ENCODE measurements around the gene CFHR4.
"Not testable (repeated sequence)": the region's sequence is repeated elsewhere in the genome, so short reads cannot be mapped to it uniquely, and the experiment has no call there.

The CFHR4 gene

GRCh38 chr1:196896355-196896754 is 8.5 kb downstream of the CFHR4 start:
- TF ChIP-seq, protein P1, sequence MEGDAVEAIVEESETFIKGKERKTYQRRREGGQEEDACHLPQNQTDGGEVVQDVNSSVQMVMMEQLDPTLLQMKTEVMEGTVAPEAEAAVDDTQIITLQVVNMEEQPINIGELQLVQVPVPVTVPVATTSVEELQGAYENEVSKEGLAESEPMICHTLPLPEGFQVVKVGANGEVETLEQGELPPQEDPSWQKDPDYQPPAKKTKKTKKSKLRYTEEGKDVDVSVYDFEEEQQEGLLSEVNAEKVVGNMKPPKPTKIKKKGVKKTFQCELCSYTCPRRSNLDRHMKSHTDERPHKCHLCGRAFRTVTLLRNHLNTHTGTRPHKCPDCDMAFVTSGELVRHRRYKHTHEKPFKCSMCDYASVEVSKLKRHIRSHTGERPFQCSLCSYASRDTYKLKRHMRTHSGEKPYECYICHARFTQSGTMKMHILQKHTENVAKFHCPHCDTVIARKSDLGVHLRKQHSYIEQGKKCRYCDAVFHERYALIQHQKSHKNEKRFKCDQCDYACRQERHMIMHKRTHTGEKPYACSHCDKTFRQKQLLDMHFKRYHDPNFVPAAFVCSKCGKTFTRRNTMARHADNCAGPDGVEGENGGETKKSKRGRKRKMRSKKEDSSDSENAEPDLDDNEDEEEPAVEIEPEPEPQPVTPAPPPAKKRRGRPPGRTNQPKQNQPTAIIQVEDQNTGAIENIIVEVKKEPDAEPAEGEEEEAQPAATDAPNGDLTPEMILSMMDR (IDR thresholded peaks at IDR 0.05; ENCODE audit: insufficient read depth, low read depth, low read length, missing control alignments) = no peak
- no peak for DNase-seq (ENCODE audit: low read depth)
- H3K4me3 ChIP-seq (ENCODE audit: low read depth, low read length) = no peak overlapping the region

- TF ChIP-seq, protein P1 (IDR thresholded peaks at IDR 0.05; ENCODE audit: insufficient read depth, low read depth, low read length, missing control alignments) = no peak
- no peak overlapping the region for H3K4me3 ChIP-seq (ENCODE audit: low read depth, low read length)
- DNase-seq (ENCODE audit: low read depth) = no peak
These were observed 9.4 kb downstream of the CFHR4 start for GRCh38 chr1:196897158-196897828.

DNA sequence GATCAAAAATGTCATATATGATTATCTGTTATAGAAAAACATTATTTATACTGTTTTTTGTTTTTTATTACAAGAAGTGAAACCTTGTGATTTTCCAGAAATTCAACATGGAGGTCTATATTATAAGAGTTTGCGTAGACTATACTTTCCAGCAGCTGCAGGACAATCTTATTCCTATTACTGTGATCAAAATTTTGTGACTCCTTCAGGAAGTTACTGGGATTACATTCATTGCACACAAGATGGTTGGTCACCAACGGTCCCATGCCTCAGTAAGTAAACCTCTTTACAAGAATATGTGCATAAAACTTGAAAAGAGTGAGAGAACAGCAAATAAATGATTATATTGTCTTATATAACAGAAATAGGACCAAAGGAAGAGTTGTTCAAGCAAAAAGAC is 14.5 kb downstream of the CFHR4 start:
- H3K4me3 ChIP-seq (ENCODE audit: low read depth, low read length) = no peak overlapping the region
- TF ChIP-seq, protein P1 (IDR thresholded peaks at IDR 0.05; ENCODE audit: insufficient read depth, low read depth, low read length, missing control alignments) = no peak
- no peak for DNase-seq (ENCODE audit: low read depth)

DNA sequence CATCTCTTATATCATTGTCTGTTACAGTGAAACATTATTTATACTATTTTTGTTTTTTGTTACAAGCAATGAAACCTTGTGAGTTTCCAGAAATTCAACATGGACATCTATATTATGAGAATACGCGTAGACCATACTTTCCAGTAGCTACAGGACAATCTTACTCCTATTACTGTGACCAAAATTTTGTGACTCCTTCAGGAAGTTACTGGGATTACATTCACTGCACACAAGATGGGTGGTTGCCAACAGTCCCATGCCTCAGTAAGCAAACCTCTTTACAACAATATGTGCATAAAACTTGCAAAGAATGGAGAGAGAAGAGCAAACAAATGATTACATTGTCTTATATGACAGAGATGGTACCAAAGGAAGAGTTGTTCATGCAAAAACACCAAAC is 22.4 kb downstream of the CFHR4 start:
- no peak overlapping the region for H3K4me3 ChIP-seq (ENCODE audit: low read depth, low read length)
- TF ChIP-seq, protein P1 (IDR thresholded peaks at IDR 0.05; ENCODE audit: insufficient read depth, low read depth, low read length, missing control alignments) = no peak
- DNase-seq (ENCODE audit: low read depth) = no peak

GRCh38 chr1:196912283-196912682 is 24.4 kb downstream of the CFHR4 start:
- H3K4me3 ChIP-seq (ENCODE audit: low read depth, low read length); DNase-seq (ENCODE audit: low read depth): not testable (repeated sequence)

DNA sequence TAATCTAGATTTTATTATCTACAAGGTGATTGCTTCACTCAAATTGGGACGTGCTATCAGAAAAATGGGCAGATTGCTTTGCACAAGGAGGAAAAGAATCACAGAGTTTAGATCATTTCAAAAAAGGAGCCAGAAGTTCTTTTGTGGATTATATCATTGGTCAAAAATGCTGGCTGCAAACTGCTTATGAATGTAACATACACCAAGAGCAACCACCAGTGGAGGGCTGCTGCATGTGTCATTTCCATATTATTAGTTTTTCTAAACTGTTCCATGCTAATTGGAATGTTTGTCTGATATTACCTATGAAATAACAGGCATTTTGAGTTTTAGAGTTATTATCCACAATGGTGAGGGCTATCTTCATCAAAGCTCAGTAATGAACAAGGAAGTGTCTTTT is 39.0 kb downstream of the CFHR4 start:
- not testable (repeated sequence) for H3K4me3 ChIP-seq (ENCODE audit: low read depth, low read length); DNase-seq (ENCODE audit: low read depth)

DNA sequence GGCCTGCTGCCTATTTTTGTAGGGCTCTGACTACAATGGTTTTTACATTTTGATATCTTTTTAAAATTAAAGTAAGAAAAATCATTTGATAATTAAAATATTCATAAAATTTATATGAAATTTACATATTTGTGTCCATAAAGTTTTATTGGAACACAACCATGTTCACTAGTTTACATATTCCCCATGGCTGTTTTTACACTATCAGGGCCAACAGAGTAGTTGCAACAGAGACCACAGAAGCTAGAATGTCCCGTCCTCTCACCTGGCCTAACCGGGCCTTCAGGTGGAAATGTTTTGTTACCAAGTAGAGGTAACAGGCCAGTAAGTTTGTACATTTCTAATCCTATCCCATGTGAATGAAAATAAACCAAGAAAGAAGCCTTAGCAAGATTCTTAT is 45.0 kb downstream of the CFHR4 start:
- not testable (repeated sequence) for H3K4me3 ChIP-seq (ENCODE audit: low read depth, low read length); DNase-seq (ENCODE audit: low read depth)

DNA sequence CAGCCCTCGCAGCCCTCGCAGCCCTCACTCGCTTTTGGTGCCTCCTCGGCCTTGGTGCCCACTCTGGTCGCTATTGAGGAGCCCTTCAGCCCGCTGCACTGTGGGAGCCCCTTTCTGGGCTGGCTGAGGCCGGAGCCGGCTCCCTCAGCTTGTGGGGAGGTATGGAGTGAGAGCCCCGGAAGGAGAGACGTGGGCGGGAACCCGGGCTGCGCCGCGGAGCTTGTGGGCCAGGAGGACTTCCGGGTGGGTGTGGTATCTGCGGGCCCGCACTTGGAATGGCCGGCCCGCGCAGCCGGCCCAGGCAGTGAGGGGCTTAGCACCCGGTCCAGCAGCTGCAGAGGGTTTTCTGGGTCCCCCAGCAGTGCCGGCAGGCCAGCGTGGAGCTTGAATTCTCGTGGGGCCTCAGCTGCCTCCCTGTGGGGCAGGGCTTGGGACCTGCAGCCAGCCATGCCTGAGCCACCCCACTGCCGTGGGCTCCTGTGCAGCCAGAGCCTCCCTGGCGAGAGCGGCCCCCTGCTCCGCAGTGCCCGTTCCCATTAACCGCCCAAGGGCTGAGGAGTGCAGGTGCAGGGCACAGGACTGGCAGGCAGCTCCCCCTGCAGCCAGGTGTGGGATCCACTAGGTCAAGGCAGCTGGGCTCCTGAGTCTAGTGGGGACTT is 45.8 kb downstream of the CFHR4 start:
- no peak overlapping the region for H3K4me3 ChIP-seq (ENCODE audit: low read depth, low read length)
- DNase-seq (ENCODE audit: low read depth) = no peak
- TF ChIP-seq, protein P1 (IDR thresholded peaks at IDR 0.05; ENCODE audit: insufficient read depth, low read depth, low read length, missing control alignments) = no peak

GRCh38 chr1:196941474-196941873 is 53.6 kb downstream of the CFHR4 start:
- not testable (repeated sequence) for DNase-seq (ENCODE audit: low read depth); H3K4me3 ChIP-seq (ENCODE audit: low read depth, low read length)

GRCh38 chr1:196943568-196943967 is 55.7 kb downstream of the CFHR4 start, which contains the start of gene CFHR2:
TSS of gene CFHR2 (plus strand) at chr1:196943738. CDS start at chr1:196943881, 143 bp downstream.
- DNase-seq (ENCODE audit: low read depth); H3K4me3 ChIP-seq (ENCODE audit: low read depth, low read length): not testable (repeated sequence)
